Neural progenitor cell (in vitro differentiated cells): ENCODE measurements around the gene FUT3.

Experiments
- EZH2 ChIP-seq: fragments of 200-600 bp; sonication (generic); IDR thresholded peaks from 2 replicates; pipeline ENCODE4 v1.6.1; 2017; ENCODE audit warnings: antibody characterized with exemption, mild to moderate bottlenecking, moderate library complexity
- EZH2phosphoT487 ChIP-seq: fragments of 200-600 bp; sonication (generic); IDR thresholded peaks from 2 replicates; pipeline ENCODE4 v1.6.1; 2017; ENCODE audit warnings: antibody characterized with exemption
- TF ChIP-seq, protein P1 (sequence below): fragments of 200-600 bp; sonication (generic); IDR thresholded peaks from 2 replicates; pipeline ENCODE4 v1.5.1; 2017; ENCODE audit warnings: antibody characterized with exemption, mild to moderate bottlenecking

GRCh38 chr19:5827342-5827890, 23.8 kb downstream of the FUT3 start:
- TF ChIP-seq, protein P1, sequence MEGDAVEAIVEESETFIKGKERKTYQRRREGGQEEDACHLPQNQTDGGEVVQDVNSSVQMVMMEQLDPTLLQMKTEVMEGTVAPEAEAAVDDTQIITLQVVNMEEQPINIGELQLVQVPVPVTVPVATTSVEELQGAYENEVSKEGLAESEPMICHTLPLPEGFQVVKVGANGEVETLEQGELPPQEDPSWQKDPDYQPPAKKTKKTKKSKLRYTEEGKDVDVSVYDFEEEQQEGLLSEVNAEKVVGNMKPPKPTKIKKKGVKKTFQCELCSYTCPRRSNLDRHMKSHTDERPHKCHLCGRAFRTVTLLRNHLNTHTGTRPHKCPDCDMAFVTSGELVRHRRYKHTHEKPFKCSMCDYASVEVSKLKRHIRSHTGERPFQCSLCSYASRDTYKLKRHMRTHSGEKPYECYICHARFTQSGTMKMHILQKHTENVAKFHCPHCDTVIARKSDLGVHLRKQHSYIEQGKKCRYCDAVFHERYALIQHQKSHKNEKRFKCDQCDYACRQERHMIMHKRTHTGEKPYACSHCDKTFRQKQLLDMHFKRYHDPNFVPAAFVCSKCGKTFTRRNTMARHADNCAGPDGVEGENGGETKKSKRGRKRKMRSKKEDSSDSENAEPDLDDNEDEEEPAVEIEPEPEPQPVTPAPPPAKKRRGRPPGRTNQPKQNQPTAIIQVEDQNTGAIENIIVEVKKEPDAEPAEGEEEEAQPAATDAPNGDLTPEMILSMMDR = no peak
- TF ChIP-seq EZH2 (no peak), EZH2phosphoT487 (no peak)
